PFSK-1 (cell line): ENCODE measurements around the gene ORAI1.
A peak's percentile ranks its signal among the peaks of the same experiment; 100 is the strongest.

Experiments
- FOXP2 ChIP-seq: optimal IDR thresholded peaks from 2 replicates; pipeline ENCODE3; 2011; ENCODE audit warnings: borderline replicate concordance, control low read depth, inconsistent platforms; ENCODE audit not compliant: insufficient read depth; ENCODE audit errors: extremely low read length, extremely low read depth
- POLR2AphosphoS5 ChIP-seq: IDR thresholded peaks from 2 replicates; pipeline ENCODE4 v1.6.1; 2012; ENCODE audit warnings: low read depth, mild to moderate bottlenecking, control low read depth, low read length, moderate library complexity
- REST ChIP-seq, 2 experiments: IDR thresholded peaks; 2 replicates each; pipeline versions ENCODE4 v1.6.1 to v1.8.0; 2011 to 2012; ENCODE audit warnings: low read depth in 2 of 2, low read length in 2 of 2, control low read depth in 1 of 2, inconsistent platforms in 1 of 2, mild to moderate bottlenecking in 1 of 2, moderate library complexity in 1 of 2; ENCODE audit not compliant: insufficient read depth in 1 of 2
- SIN3A ChIP-seq: IDR thresholded peaks from 2 replicates; pipeline ENCODE4 v1.6.1; 2012; ENCODE audit warnings: mild to moderate bottlenecking, low read length, moderate library complexity, borderline replicate concordance; ENCODE audit not compliant: insufficient read depth
- TAF1 ChIP-seq: IDR thresholded peaks from 2 replicates; pipeline ENCODE4 v1.6.1; 2012; ENCODE audit warnings: low read length, control low read depth, borderline replicate concordance; ENCODE audit not compliant: insufficient read depth

Gene ORAI1

GRCh38 chr12:121582583-121583333 is 43.6 kb upstream of the ORAI1 start:
- no peak for TF ChIP-seq FOXP2
- no peak for TF ChIP-seq REST (IDR thresholded peaks at IDR 0.05; ENCODE audit: insufficient read depth in 1 of 2, low read depth in 2 of 2, low read length in 2 of 2)
- TF ChIP-seq TAF1: no peak
- TF ChIP-seq POLR2AphosphoS5: no peak

GRCh38 chr12:121590476-121591143 is 35.7 kb upstream of the ORAI1 start:
- TF ChIP-seq SIN3A: no peak; the same call in 1 of the 2 replicates
- TF ChIP-seq REST (IDR thresholded peaks at IDR 0.05; ENCODE audit: insufficient read depth in 1 of 2, low read depth in 2 of 2, low read length in 2 of 2): 0 out of 4 replicates have a peak, but pooled peaks of 1 of the 2 experiments have one; percentile 49
- TF ChIP-seq POLR2AphosphoS5: peak; percentile 47
- no peak for TF ChIP-seq TAF1

- TF ChIP-seq TAF1: no peak
- no peak for TF ChIP-seq FOXP2
- no peak for TF ChIP-seq POLR2AphosphoS5
- no peak for TF ChIP-seq SIN3A
- TF ChIP-seq REST (IDR thresholded peaks at IDR 0.05; ENCODE audit: insufficient read depth in 1 of 2, low read depth in 2 of 2, low read length in 2 of 2): no peak
Observed at GRCh38 chr12:121592320-121592719, 34.0 kb upstream of the ORAI1 start.

- TF ChIP-seq FOXP2: no peak
- no peak for TF ChIP-seq TAF1
- TF ChIP-seq POLR2AphosphoS5: no peak
- TF ChIP-seq SIN3A: no peak
- no peak for TF ChIP-seq REST (IDR thresholded peaks at IDR 0.05; ENCODE audit: insufficient read depth in 1 of 2, low read depth in 2 of 2, low read length in 2 of 2)
Observed at GRCh38 chr12:121595520-121595919, 30.8 kb upstream of the ORAI1 start.

GRCh38 chr12:121596526-121596925 is 29.8 kb upstream of the ORAI1 start:
- no peak for TF ChIP-seq TAF1
- TF ChIP-seq POLR2AphosphoS5: no peak
- TF ChIP-seq SIN3A: no peak
- TF ChIP-seq FOXP2: no peak
